Tibial nerve (tissue), 4 donors: ENCODE data around the gene ENC1. TPM values are rescaled to one million over a fixed set of nuclear protein-coding genes. Genes with fewer than 3 reads are reported as not detected.

Experiments used
- DNase-seq, 2 donors: peaks; one replicate each; pipeline ENCODE4 v3.0.0-alpha.2; 2019; ENCODE audit warnings: low spot score in 2 of 2
- H3K27ac ChIP-seq, 4 donors: fragments of 200-600 bp; sonication (generic) in 3 of 4; one replicate each; pipeline ENCODE4 v1.5.1; 2017 to 2019; ENCODE audit warnings: mild to moderate bottlenecking in 1 of 4
- H3K27me3 ChIP-seq, 2 donors: fragments of 200-600 bp; sonication (generic) in 1 of 2; one replicate each; pipeline versions ENCODE4 v1.5.1 to v1.6.0; 2017 to 2019
- H3K36me3 ChIP-seq, 3 donors: fragments of 200-600 bp; sonication (generic); one replicate each; pipeline ENCODE4 v1.5.1; 2018 to 2019
- H3K4me1 ChIP-seq, 4 donors: fragments of 200-600 bp; sonication (generic) in 3 of 4; one replicate each; pipeline ENCODE4 v1.5.1; 2017 to 2019
- H3K4me3 ChIP-seq, 4 donors: fragments of 200-600 bp; sonication (generic) in 3 of 4; one replicate each; pipeline ENCODE4 v1.5.1; 2017 to 2019; ENCODE audit warnings: mild to moderate bottlenecking in 1 of 4, moderate library complexity in 1 of 4
- H3K9me3 ChIP-seq, 4 donors: fragments of 200-600 bp; sonication (generic) in 3 of 4; one replicate each; pipeline ENCODE4 v1.5.1; 2017 to 2019
- EP300 ChIP-seq, 2 donors: sonication (generic); formaldehyde crosslinking; IDR thresholded peaks; one replicate each; pipeline ENCODE4 v1.6.1; 2017; ENCODE audit warnings: antibody characterized with exemption in 2 of 2, mild to moderate bottlenecking in 1 of 2
- POLR2A ChIP-seq, 2 donors: fragments of 450-650 bp; IDR thresholded peaks; one replicate each; pipeline ENCODE4 v1.6.1; 2017; ENCODE audit warnings: antibody characterized with exemption in 2 of 2, mild to moderate bottlenecking in 2 of 2, moderate library complexity in 2 of 2
- WGBS, 2 donors: methylation state at CpG; one replicate each; pipeline ENCODE4 v1.1.5; 2018; 5-methylcytosine and 5-hydroxymethylcytosine counted together
- total RNA-seq, 4 donors: library from RNA; depleted of rRNA; stranded (reverse); fragments of >200 nt; gene quantifications; one replicate each; pipeline ENCODE4 v1.1.0, GENCODE V29; 2016
- TF ChIP-seq, protein P1 (sequence below), 5 experiments: fragments of 200-600 bp in 3 of 5; fragments of 450-650 bp in 2 of 5; sonication (generic) in 3 of 5; IDR thresholded peaks; one replicate each; pipeline ENCODE4 v1.5.1; 2016 to 2019; ENCODE audit warnings: antibody characterized with exemption in 5 of 5, mild to moderate bottlenecking in 3 of 5, moderate library complexity in 2 of 5

ENC1 gene
- total RNA-seq, 4 donors from 2014 or later: 4.0 to 11.7 (median 7.7) TPM

DNA sequence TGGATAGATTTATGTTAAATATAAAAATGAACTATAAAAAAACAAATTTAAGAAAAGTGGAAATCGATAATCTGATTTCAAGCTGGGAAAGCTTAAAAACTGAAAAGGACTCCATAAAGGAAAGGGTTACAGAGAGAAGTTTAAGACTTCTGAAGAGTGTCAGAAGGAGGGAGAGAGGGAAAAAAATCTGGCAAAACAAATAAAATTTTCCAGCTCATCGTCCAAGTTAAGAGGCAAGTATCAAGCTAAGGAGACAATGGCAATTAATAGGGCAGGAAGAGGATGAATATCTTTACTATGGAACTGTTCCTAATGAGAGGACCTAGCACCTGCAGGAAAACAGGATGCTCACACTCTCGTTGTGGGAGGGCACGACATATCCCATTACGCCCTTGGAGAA lies 24.0 kb upstream of the ENC1 start:
- DNase-seq: no peak
- TF ChIP-seq, protein P1, sequence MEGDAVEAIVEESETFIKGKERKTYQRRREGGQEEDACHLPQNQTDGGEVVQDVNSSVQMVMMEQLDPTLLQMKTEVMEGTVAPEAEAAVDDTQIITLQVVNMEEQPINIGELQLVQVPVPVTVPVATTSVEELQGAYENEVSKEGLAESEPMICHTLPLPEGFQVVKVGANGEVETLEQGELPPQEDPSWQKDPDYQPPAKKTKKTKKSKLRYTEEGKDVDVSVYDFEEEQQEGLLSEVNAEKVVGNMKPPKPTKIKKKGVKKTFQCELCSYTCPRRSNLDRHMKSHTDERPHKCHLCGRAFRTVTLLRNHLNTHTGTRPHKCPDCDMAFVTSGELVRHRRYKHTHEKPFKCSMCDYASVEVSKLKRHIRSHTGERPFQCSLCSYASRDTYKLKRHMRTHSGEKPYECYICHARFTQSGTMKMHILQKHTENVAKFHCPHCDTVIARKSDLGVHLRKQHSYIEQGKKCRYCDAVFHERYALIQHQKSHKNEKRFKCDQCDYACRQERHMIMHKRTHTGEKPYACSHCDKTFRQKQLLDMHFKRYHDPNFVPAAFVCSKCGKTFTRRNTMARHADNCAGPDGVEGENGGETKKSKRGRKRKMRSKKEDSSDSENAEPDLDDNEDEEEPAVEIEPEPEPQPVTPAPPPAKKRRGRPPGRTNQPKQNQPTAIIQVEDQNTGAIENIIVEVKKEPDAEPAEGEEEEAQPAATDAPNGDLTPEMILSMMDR (IDR thresholded peaks at IDR 0.05): no peak
- no peak for TF ChIP-seq EP300 (IDR thresholded peaks at IDR 0.05)
- no peak for TF ChIP-seq POLR2A (IDR thresholded peaks at IDR 0.05)
- Histone ChIP-seq H3K27me3 (no peaks in the 10 kb centered on the region), H3K9me3 (no peaks in the 10 kb centered on the region), H3K36me3 (no peaks in the 10 kb centered on the region), H3K27ac (no peak overlapping the region), H3K4me3 (no peak overlapping the region), H3K4me1 (no peaks in the 10 kb centered on the region)
- 46 to 49% methylated on average over 5 of the region's 5 CpGs for WGBS, 2 donors

DNA sequence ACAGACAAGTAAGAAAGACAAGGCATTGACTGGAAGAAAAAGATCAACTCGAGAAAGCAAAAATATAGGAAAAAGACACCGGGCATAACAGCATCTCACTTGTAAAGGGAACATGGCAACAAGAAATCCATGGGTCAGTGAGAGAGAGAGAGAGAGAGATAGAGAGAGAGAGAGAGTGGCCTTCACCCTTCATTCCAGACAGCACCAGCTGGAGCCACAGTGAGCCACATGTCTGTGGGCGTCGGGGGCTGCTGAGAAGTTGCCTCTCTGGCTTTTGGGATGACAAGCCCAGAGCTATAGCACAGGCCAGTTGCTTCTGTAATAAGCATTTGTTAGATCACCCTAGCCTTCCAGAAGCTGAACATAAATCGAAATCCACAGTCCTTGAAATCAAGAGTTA lies 20.3 kb upstream of the ENC1 start:
- TF ChIP-seq, protein P1 (IDR thresholded peaks at IDR 0.05): no peak
- TF ChIP-seq POLR2A (IDR thresholded peaks at IDR 0.05): no peak
- TF ChIP-seq EP300 (IDR thresholded peaks at IDR 0.05): no peak
- WGBS, 2 donors: 75 to 81% methylated on average over 5 of the region's 5 CpGs
- DNase-seq: no peak
- H3K9me3 ChIP-seq: no peaks in the 10 kb centered on the region
- no peak overlapping the region for H3K4me3 ChIP-seq
- no peaks in the 10 kb centered on the region for H3K36me3 ChIP-seq
- H3K27me3 ChIP-seq: no peaks in the 10 kb centered on the region
- no peaks in the 10 kb centered on the region for H3K4me1 ChIP-seq
- H3K27ac ChIP-seq: no peak overlapping the region

DNA sequence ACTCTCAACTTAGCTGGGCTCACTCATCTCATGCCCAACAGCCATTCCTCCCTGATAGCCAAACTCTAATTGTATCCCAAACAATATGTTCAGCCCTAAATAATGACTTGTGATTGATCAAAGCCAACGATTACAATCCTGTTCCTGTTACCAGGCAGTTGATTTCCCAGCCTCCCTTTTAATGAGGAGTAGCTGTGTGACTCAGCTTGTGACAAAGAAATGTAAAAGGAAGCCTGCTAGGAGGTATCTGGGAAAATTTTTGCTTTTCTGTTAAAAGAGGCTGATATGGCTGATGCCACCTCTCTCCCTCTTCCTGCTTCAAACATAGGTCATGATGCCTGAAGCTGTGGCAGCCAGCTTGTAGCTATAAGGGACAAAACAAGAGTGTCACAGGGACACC lies 19.6 kb upstream of the ENC1 start:
- 68 to 74% methylated on average over 1 of the region's 1 CpG for WGBS, 2 donors
- DNase-seq: no peak
- TF ChIP-seq, protein P1 (IDR thresholded peaks at IDR 0.05): no peak
- no peak for TF ChIP-seq EP300 (IDR thresholded peaks at IDR 0.05)
- TF ChIP-seq POLR2A (IDR thresholded peaks at IDR 0.05): no peak

DNA sequence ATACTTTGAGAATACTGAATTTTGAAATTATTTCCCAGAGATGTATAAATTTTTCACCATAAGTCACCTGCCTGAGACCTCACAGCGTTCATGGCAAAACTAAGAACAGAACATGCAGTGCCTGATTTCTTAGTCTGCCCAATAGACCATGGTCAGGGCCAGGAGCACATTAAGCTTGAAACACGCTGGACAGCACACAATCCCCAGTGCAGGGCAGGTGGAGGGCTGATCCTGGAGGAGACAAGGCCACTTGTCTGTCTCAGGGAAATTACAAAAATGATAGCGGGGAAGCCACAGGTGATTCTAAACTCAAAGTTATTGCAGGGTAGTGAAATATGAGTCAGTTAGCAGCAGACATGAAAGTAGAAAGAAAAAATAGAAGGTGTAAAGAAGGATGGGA lies 18.6 kb upstream of the ENC1 start:
- Histone ChIP-seq H3K9me3 (no peaks in the 10 kb centered on the region), H3K4me1 (no peaks in the 10 kb centered on the region), H3K4me3 (no peak overlapping the region), H3K27ac (no peak overlapping the region), H3K36me3 (no peaks in the 10 kb centered on the region), H3K27me3 (no peaks in the 10 kb centered on the region)
- 75 to 95% methylated on average over 3 of the region's 3 CpGs for WGBS, 2 donors
- TF ChIP-seq POLR2A (IDR thresholded peaks at IDR 0.05) (no peak), EP300 (IDR thresholded peaks at IDR 0.05) (no peak)
- TF ChIP-seq, protein P1 (IDR thresholded peaks at IDR 0.05): no peak
- no peak for DNase-seq

More for the DNA sequence above, 19.6 kb upstream of the ENC1 start:
- Histone ChIP-seq H3K36me3 (no peaks in the 10 kb centered on the region), H3K27ac (no peak overlapping the region), H3K9me3 (no peaks in the 10 kb centered on the region), H3K27me3 (no peaks in the 10 kb centered on the region), H3K4me3 (no peak overlapping the region), H3K4me1 (no peaks in the 10 kb centered on the region)

DNA sequence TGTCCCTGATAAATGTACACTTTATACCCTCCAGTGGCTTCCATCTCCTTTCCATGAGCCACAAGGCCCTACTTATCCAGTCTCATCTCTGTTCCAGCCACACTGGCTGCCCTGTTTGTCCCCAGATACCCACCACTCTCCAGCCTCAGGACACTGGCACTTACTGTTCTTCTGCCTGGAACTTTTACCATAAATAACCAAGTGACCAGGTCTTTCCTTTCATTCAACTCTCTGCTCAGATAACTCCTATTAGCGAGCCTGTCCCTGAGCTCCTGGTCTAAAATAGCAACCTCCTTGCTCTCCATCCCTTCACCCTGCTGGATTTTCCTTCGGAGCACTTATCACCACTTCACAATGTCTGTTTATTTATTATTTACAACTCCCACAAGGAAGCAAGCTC lies 16.6 kb upstream of the ENC1 start:
- TF ChIP-seq EP300 (IDR thresholded peaks at IDR 0.05) (no peak), POLR2A (IDR thresholded peaks at IDR 0.05) (no peak)
- TF ChIP-seq, protein P1 (IDR thresholded peaks at IDR 0.05): no peak
- no peak for DNase-seq
- Histone ChIP-seq H3K27ac (no peak overlapping the region), H3K9me3 (no peaks in the 10 kb centered on the region), H3K36me3 (no peaks in the 10 kb centered on the region), H3K4me1 (no peaks in the 10 kb centered on the region), H3K27me3 (no peaks in the 10 kb centered on the region), H3K4me3 (no peak overlapping the region)
- 57 to 59% methylated on average over 2 of the region's 2 CpGs for WGBS, 2 donors
